ENCODE measurements around the gene CLMN.

CLMN gene

GRCh38 chr14:95311752-95312151 lies 8.0 kb downstream of the CLMN start:
- FAIRE-seq (no peak), DNase-seq (ENCODE audit: insufficient read length, low spot score) (no peak)
- TF ChIP-seq TAF1 (IDR thresholded peaks at IDR 0.05; ENCODE audit: low read depth, low read length) (no peak), POLR2AphosphoS5 (IDR thresholded peaks at IDR 0.05; ENCODE audit: low read depth, low read length) (no peak), POLR2A (IDR thresholded peaks at IDR 0.05; ENCODE audit: low read depth, low read length) (no peak), POU2F2 (IDR thresholded peaks at IDR 0.05; ENCODE audit: low read depth, low read length) (no peak), SPI1 (IDR thresholded peaks at IDR 0.05; ENCODE audit: low read depth, low read length) (no peak), PAX5 (IDR thresholded peaks at IDR 0.05; ENCODE audit: insufficient read depth, low read length, severe bottlenecking) (no peak)

DNA sequence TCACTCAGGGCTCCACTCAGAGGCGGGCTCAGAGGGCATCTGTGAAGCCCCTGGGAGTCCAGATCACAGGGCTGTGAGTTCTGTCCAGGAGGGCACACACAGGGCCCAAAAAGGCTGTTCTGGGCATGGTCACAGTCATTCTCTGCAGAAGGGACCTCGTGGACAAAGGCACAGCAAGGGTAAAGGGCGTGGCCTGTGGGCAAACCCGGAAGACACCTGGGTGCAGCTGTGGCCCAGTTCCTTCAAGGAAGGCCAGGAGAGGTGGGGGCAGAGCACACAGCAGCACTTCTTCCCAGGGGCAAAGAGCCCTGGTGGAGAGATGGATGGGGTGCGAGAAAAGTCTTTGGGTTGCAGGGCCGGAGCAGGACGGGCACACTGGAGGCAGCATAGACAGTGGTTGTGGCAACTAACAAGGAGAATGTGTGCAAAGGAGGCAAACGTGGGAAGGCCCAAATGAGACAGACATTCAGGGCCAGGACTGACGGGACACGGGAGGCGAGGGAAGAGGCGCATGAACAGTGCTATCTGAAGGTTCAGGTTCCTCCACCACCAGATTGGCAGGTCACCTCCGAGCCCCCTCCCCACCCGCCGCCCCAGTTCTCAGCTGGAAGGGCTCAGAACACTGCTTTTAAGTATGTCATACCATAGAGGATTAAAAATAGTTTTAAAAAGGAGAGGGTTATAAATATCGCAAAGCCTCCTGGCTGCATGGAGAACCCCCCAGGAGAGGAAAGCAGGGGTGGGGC lies 8.9 kb downstream of the CLMN start:
- TF ChIP-seq POU2F2 (IDR thresholded peaks at IDR 0.05; ENCODE audit: low read depth, low read length) (no peak), PAX5 (IDR thresholded peaks at IDR 0.05; ENCODE audit: insufficient read depth, low read length, severe bottlenecking) (no peak), TAF1 (IDR thresholded peaks at IDR 0.05; ENCODE audit: low read depth, low read length) (no peak), SPI1 (IDR thresholded peaks at IDR 0.05; ENCODE audit: low read depth, low read length) (no peak), POLR2AphosphoS5 (IDR thresholded peaks at IDR 0.05; ENCODE audit: low read depth, low read length) (no peak), POLR2A (IDR thresholded peaks at IDR 0.05; ENCODE audit: low read depth, low read length) (no peak)
- DNase-seq (ENCODE audit: insufficient read length, low spot score) = no peak
- no peak for FAIRE-seq

DNA sequence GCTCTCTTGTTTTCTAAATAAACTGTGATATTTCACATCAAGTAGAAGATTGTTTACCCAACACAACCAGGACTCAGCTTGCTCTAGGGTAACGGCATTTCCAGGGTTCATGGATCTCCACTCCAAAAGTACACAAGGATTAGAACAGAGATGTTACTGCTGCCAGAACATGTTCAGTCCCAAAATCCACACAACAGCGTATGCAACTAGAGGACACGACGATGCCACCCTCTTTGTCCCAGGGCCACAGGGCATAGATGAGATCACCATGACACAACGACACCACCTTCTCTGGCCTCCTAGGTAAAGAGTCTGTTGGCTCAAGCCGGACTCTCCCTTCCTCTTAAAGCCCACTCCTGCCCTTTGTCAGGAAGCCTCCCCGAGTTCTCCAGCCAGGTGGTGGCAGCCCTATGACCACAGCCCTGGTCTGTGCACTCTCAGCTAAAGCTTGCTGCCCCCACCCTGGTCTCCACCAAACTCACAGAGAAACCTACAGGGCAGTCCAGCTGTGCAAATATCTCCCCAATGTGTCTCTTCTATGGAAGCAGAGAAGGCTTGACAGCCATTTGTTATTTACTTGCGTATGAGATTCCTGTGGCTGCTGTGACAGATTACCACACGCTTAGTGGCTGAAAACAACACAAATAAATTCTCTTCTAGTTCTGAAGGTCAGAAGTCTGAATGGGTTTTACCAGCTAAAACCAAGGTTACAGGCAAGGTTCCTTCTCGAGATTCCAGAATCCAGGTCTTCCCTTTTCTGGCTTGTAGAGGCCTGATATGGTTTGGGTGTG lies 10.3 kb downstream of the CLMN start:
- no peak for TF ChIP-seq SPI1 (IDR thresholded peaks at IDR 0.05; ENCODE audit: low read depth, low read length)
- TF ChIP-seq POLR2AphosphoS5 (IDR thresholded peaks at IDR 0.05; ENCODE audit: low read depth, low read length) = no peak
- no peak for TF ChIP-seq POLR2A (IDR thresholded peaks at IDR 0.05; ENCODE audit: low read depth, low read length)
- no peak for TF ChIP-seq POU2F2 (IDR thresholded peaks at IDR 0.05; ENCODE audit: low read depth, low read length)
- no peak for TF ChIP-seq TAF1 (IDR thresholded peaks at IDR 0.05; ENCODE audit: low read depth, low read length)
- no peak for TF ChIP-seq PAX5 (IDR thresholded peaks at IDR 0.05; ENCODE audit: insufficient read depth, low read length, severe bottlenecking)

GRCh38 chr14:95308073-95308472 lies 11.6 kb downstream of the CLMN start:
- DNase-seq (ENCODE audit: insufficient read length, low spot score) = no peak
- TF ChIP-seq POU2F2 (IDR thresholded peaks at IDR 0.05; ENCODE audit: low read depth, low read length) (no peak), SPI1 (IDR thresholded peaks at IDR 0.05; ENCODE audit: low read depth, low read length) (no peak), TAF1 (IDR thresholded peaks at IDR 0.05; ENCODE audit: low read depth, low read length) (no peak)
- no peak for FAIRE-seq

More for the DNA sequence above, 10.3 kb downstream of the CLMN start:
- DNase-seq (ENCODE audit: insufficient read length, low spot score) (no peak), FAIRE-seq (peak; percentile 50)

DNA sequence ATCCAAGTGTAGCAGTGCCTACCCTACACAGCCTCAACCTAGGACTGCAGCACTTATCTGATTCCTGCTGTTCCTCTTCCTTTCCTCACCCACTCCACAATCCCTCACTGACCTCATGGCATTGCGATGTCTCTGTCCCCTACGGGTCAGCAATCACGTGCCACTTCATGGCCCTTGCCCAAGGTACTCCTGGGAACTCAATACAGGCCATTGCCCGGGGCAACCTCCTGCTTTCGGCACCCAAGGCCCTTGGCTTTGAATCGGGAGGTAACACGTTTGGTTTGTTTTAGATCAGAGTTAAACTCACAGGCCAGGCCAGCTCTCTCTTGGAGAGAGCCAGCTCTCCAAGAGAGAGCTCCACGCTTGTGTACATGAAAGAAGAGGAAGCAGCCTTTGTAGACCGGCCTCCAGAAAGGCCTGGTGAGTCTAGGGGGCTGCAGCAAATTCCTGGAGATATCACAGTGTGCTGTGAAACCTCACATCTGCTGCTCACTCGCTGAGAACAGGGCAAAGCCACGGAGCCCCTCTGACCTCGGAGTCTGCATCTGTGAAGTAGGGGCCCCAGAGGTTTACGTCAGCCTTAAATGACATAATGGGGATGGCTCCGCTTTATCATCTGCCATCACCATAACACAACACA lies 12.2 kb downstream of the CLMN start:
- no peak for TF ChIP-seq TAF1 (IDR thresholded peaks at IDR 0.05; ENCODE audit: low read depth, low read length)
- DNase-seq (ENCODE audit: insufficient read length, low spot score) (no peak), FAIRE-seq (peak; percentile 26)

DNA sequence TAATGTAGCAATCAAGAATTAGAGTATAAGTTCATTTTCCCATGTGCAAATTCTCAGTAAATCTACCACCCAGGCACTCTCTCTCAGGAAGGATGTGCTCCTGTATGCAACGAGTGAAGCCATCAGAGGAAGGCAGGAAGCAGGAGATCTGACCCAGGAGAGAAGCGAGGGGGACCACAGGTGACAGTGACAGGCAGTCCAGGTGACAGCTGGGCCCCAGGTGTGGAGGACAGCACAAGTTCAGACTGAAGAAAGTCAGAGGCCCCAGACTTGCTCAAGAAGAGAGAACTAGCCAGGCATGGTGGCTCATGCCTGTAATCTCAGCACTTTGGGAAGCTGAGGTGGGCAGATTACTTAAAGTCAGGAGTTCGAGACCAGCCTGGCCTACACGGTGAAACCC lies 13.8 kb downstream of the CLMN start:
- TF ChIP-seq POLR2A (IDR thresholded peaks at IDR 0.05; ENCODE audit: low read depth, low read length) = no peak
- TF ChIP-seq TAF1 (IDR thresholded peaks at IDR 0.05; ENCODE audit: low read depth, low read length) = no peak
- TF ChIP-seq PAX5 (IDR thresholded peaks at IDR 0.05; ENCODE audit: insufficient read depth, low read length, severe bottlenecking) = no peak
- no peak for TF ChIP-seq SPI1 (IDR thresholded peaks at IDR 0.05; ENCODE audit: low read depth, low read length)
- TF ChIP-seq POLR2AphosphoS5 (IDR thresholded peaks at IDR 0.05; ENCODE audit: low read depth, low read length) = no peak
- no peak for TF ChIP-seq POU2F2 (IDR thresholded peaks at IDR 0.05; ENCODE audit: low read depth, low read length)
- no peak for DNase-seq (ENCODE audit: insufficient read length, low spot score)
- FAIRE-seq = no peak

DNA sequence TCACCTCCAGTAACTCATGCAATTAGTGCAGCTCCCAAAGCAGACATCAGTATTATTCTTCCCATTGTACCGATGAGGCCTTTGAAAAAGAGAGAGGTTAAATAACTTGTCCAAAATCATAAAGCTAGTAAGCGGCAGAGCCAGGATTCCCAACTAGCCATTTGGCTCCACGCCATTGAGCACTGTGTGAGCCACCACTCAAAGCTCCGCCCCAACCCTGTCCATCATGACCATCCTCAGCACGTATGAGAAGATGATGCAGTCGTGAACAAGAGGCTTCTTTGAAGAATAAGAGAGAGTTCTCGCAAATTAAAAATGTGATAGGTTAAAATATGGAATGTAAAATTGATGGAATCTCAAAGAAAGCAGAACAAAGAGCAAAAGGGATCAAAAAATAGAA lies 14.6 kb downstream of the CLMN start:
- FAIRE-seq (no peak), DNase-seq (ENCODE audit: insufficient read length, low spot score) (no peak)
- TF ChIP-seq TAF1 (IDR thresholded peaks at IDR 0.05; ENCODE audit: low read depth, low read length) (no peak), SPI1 (IDR thresholded peaks at IDR 0.05; ENCODE audit: low read depth, low read length) (no peak), POLR2AphosphoS5 (IDR thresholded peaks at IDR 0.05; ENCODE audit: low read depth, low read length) (no peak), POLR2A (IDR thresholded peaks at IDR 0.05; ENCODE audit: low read depth, low read length) (no peak), PAX5 (IDR thresholded peaks at IDR 0.05; ENCODE audit: insufficient read depth, low read length, severe bottlenecking) (no peak), POU2F2 (IDR thresholded peaks at IDR 0.05; ENCODE audit: low read depth, low read length) (no peak)

GRCh38 chr14:95304342-95304741 lies 15.4 kb downstream of the CLMN start:
- TF ChIP-seq POLR2A (IDR thresholded peaks at IDR 0.05; ENCODE audit: low read depth, low read length) = no peak
- TF ChIP-seq POU2F2 (IDR thresholded peaks at IDR 0.05; ENCODE audit: low read depth, low read length) = no peak
- no peak for TF ChIP-seq PAX5 (IDR thresholded peaks at IDR 0.05; ENCODE audit: insufficient read depth, low read length, severe bottlenecking)
- TF ChIP-seq TAF1 (IDR thresholded peaks at IDR 0.05; ENCODE audit: low read depth, low read length) = no peak
- TF ChIP-seq POLR2AphosphoS5 (IDR thresholded peaks at IDR 0.05; ENCODE audit: low read depth, low read length) = no peak
- no peak for TF ChIP-seq SPI1 (IDR thresholded peaks at IDR 0.05; ENCODE audit: low read depth, low read length)
- DNase-seq (ENCODE audit: insufficient read length, low spot score) = no peak
- no peak for FAIRE-seq

GRCh38 chr14:95303552-95303951 lies 16.2 kb downstream of the CLMN start:
- TF ChIP-seq POU2F2 (IDR thresholded peaks at IDR 0.05; ENCODE audit: low read depth, low read length) (no peak), POLR2AphosphoS5 (IDR thresholded peaks at IDR 0.05; ENCODE audit: low read depth, low read length) (no peak), PAX5 (IDR thresholded peaks at IDR 0.05; ENCODE audit: insufficient read depth, low read length, severe bottlenecking) (no peak), POLR2A (IDR thresholded peaks at IDR 0.05; ENCODE audit: low read depth, low read length) (no peak), TAF1 (IDR thresholded peaks at IDR 0.05; ENCODE audit: low read depth, low read length) (no peak), SPI1 (IDR thresholded peaks at IDR 0.05; ENCODE audit: low read depth, low read length) (no peak)
- DNase-seq (ENCODE audit: insufficient read length, low spot score) (no peak), FAIRE-seq (no peak)

Data from GM12891 (cell line).